Measurements from ENCODE around the gene ALAS1.

DNA sequence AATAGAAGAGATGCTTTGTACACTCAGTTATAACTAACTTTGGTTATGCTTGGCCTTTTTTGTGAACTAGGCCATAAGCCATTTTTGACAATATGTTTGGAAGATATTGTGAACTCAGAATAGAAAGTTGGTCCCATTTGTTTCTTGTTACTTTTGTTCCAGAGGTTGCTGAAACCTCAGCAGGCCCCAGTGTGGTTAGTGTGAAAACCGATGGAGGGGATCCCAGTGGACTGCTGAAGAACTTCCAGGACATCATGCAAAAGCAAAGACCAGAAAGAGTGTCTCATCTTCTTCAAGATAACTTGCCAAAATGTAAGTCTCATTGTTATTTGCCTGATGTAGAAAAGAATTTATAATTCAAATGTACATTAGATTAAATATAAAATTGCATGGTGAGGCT, 5.7 kb downstream of the ALAS1 start:
- TF ChIP-seq, protein P1, sequence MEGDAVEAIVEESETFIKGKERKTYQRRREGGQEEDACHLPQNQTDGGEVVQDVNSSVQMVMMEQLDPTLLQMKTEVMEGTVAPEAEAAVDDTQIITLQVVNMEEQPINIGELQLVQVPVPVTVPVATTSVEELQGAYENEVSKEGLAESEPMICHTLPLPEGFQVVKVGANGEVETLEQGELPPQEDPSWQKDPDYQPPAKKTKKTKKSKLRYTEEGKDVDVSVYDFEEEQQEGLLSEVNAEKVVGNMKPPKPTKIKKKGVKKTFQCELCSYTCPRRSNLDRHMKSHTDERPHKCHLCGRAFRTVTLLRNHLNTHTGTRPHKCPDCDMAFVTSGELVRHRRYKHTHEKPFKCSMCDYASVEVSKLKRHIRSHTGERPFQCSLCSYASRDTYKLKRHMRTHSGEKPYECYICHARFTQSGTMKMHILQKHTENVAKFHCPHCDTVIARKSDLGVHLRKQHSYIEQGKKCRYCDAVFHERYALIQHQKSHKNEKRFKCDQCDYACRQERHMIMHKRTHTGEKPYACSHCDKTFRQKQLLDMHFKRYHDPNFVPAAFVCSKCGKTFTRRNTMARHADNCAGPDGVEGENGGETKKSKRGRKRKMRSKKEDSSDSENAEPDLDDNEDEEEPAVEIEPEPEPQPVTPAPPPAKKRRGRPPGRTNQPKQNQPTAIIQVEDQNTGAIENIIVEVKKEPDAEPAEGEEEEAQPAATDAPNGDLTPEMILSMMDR (IDR thresholded peaks at IDR 0.05) = no peak
- TF ChIP-seq EZH2 (IDR thresholded peaks at IDR 0.05; ENCODE audit: borderline replicate concordance, insufficient read depth, low read depth, low read length, poor library complexity, severe bottlenecking) = no peak

Measured in B cell (primary cell).